Breast epithelium (tissue), 3 donors: ENCODE results near the gene NUP210.

ENCODE experiments used
- CTCF ChIP-seq, 3 donors: fragments of 450-650 bp; IDR thresholded peaks; one replicate each; pipeline ENCODE4 v1.5.1; 2016 to 2017; ENCODE audit warnings: antibody characterized with exemption in 3 of 3, mild to moderate bottlenecking in 3 of 3, moderate library complexity in 3 of 3
- POLR2A ChIP-seq: fragments of 450-650 bp; IDR thresholded peaks from one replicate; pipeline ENCODE4 v1.6.1; 2016; ENCODE audit warnings: antibody characterized with exemption, mild to moderate bottlenecking, moderate library complexity

- TF ChIP-seq POLR2A (no peak), CTCF (IDR thresholded peaks at IDR 0.05) (no peak)
Observed at GRCh38 chr3:13393427-13394360, 26.4 kb downstream of the NUP210 start.
